Breast epithelium (tissue), 4 donors: ENCODE measurements around the gene B3GAT2. TPM values are rescaled to one million over a fixed set of nuclear protein-coding genes. Genes with fewer than 3 reads are reported as not detected.
"Not testable (repeated sequence)": the region's sequence is repeated elsewhere in the genome, so short reads cannot be mapped to it uniquely, and the experiment has no call there.

Experiments used
- DNase-seq, 2 donors: peaks; one replicate each; pipeline ENCODE4 v3.0.0-alpha.2; 2019; ENCODE audit warnings: low spot score in 2 of 2
- H3K27ac ChIP-seq, 2 donors: fragments of 200-600 bp; sonication (generic) in 1 of 2; one replicate each; pipeline ENCODE4 v1.5.1; 2016 to 2019; ENCODE audit warnings: mild to moderate bottlenecking in 1 of 2
- H3K27me3 ChIP-seq, 2 donors: fragments of 200-600 bp; sonication (generic) in 1 of 2; one replicate each; pipeline versions ENCODE4 v1.5.1 to v1.6.0; 2017 to 2019; ENCODE audit warnings: control low read depth in 1 of 2, mild to moderate bottlenecking in 1 of 2
- H3K36me3 ChIP-seq: fragments of 200-600 bp; one replicate; pipeline ENCODE4 v1.5.1; 2019
- H3K4me1 ChIP-seq, 2 donors: fragments of 200-600 bp; sonication (generic); one replicate each; pipeline ENCODE4 v1.5.1; 2016 to 2019; ENCODE audit warnings: control low read depth in 1 of 2
- H3K4me3 ChIP-seq, 3 donors: fragments of 200-600 bp; sonication (generic); 1 replicate in 2 of 3; 2 replicates in 1 of 3; pipeline ENCODE4 v1.5.1; 2016 to 2019; ENCODE audit warnings: mild to moderate bottlenecking in 3 of 3, moderate library complexity in 2 of 3
- H3K9me3 ChIP-seq, 2 donors: fragments of 200-600 bp; sonication (generic) in 1 of 2; one replicate each; pipeline ENCODE4 v1.5.1; 2016 to 2019; ENCODE audit warnings: control low read depth in 1 of 2
- CTCF ChIP-seq, 3 donors: fragments of 450-650 bp; IDR thresholded peaks; one replicate each; pipeline ENCODE4 v1.5.1; 2016 to 2017; ENCODE audit warnings: antibody characterized with exemption in 3 of 3, mild to moderate bottlenecking in 3 of 3, moderate library complexity in 3 of 3
- POLR2A ChIP-seq: fragments of 450-650 bp; IDR thresholded peaks from one replicate; pipeline ENCODE4 v1.6.1; 2016; ENCODE audit warnings: antibody characterized with exemption, mild to moderate bottlenecking, moderate library complexity
- POLR2AphosphoS5 ChIP-seq, 3 donors: sonication (generic); formaldehyde crosslinking; IDR thresholded peaks; one replicate each; pipeline ENCODE4 v1.6.1; 2017; ENCODE audit warnings: antibody characterized with exemption in 3 of 3
- intact Hi-C: fragments of 100-400 bp; cut with DNase I; formaldehyde crosslinking; loops from one replicate; pipeline ENCODE4 v1.15.1; 2023; ENCODE audit warnings: low total_unique reads
- total RNA-seq, 3 donors: library from RNA; depleted of rRNA; stranded (reverse); fragments of >200 nt; gene quantifications; one replicate each; pipeline ENCODE4 v1.1.0, GENCODE V29; 2016

The B3GAT2 gene
- total RNA-seq, 3 donors from 2014 or later, result under 0.01 to 0.29 TPM; not detected in 1

DNA sequence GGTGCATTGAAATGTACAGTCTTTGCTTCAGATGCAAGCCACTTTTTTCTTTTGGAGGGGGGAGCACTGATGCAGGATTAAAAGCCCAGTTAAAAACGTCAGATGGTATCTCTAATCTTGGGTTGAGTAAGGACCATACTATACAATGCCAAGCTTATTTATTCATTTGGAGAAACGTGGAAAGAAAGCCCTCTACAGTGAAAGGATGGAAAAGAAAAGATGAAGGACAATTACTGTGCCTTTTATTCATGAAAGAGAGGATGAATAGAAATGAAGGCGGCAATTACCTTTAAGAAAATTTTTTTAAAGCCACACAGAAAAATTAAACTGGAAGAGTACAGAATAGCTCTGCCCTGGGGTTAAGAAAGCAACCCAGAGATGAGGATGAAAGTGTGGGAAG lies 2.7 kb downstream of the B3GAT2 start:
- no peak for TF ChIP-seq POLR2AphosphoS5 (IDR thresholded peaks at IDR 0.05)
- TF ChIP-seq POLR2A, result no peak
- TF ChIP-seq CTCF (IDR thresholded peaks at IDR 0.05), result no peak
- H3K27ac ChIP-seq, result no peak overlapping the region
- no peak for DNase-seq
- intact Hi-C loops, result loop anchor here (5.0 kb wide), 1 partner anchor 802 kb away; no protein-coding TSS in a partner anchor
- H3K36me3 ChIP-seq, result no peaks in the 10 kb centered on the region
- no peak overlapping the region for H3K4me3 ChIP-seq
- H3K4me1 ChIP-seq, result peaks cover 0 to 4% of the 10 kb centered on the region in 2 donors
- no peaks in the 10 kb centered on the region for H3K9me3 ChIP-seq
- H3K27me3 ChIP-seq, result peaks cover 0 to 7% of the 10 kb centered on the region in 2 donors

DNA sequence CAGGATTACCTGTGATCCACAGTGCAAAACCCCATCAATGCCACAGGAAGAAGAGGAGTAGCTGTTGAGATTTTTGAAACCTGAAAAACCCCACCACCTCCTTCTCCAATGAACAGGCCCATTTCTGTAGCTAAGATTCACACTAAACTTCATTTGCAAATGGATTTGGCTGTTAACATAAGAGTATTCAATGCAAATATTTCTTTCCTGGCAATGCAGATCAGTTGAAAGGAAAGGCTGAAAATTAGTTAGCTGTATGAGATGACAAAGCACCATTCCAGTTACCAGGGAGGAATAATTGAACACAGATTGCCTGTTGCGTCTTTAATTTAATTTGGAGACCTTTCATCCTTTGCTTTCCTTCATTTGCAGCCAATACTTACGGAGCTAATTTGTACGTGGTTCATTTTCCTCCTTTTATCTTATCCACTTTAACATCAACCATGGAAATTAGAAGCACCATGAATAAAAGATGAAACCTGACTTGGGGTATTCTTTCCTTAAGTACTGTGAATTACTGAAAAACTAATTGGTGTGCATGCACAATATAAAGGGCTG lies 4.2 kb downstream of the B3GAT2 start:
- H3K9me3 ChIP-seq, result no peaks in the 10 kb centered on the region
- no peak overlapping the region for H3K27ac ChIP-seq
- H3K36me3 ChIP-seq, result no peaks in the 10 kb centered on the region
- peaks cover 0 to 4% of the 10 kb centered on the region in 2 donors for H3K27me3 ChIP-seq
- no peak for DNase-seq
- H3K4me1 ChIP-seq, result peaks cover 0 to 4% of the 10 kb centered on the region in 2 donors
- no peak overlapping the region for H3K4me3 ChIP-seq
- TF ChIP-seq POLR2AphosphoS5 (IDR thresholded peaks at IDR 0.05) (no peak), CTCF (IDR thresholded peaks at IDR 0.05) (no peak), POLR2A (no peak)
- intact Hi-C loops, result loop anchor here (5.0 kb wide), 1 partner anchor 800 kb away; no protein-coding TSS in a partner anchor

- H3K27ac ChIP-seq, H3K4me1 ChIP-seq, H3K36me3 ChIP-seq, DNase-seq, H3K4me3 ChIP-seq, intact Hi-C loops, H3K9me3 ChIP-seq, H3K27me3 ChIP-seq: not testable (repeated sequence)
Observed at GRCh38 chr6:70944321-70944720, 12.5 kb downstream of the B3GAT2 start.

DNA sequence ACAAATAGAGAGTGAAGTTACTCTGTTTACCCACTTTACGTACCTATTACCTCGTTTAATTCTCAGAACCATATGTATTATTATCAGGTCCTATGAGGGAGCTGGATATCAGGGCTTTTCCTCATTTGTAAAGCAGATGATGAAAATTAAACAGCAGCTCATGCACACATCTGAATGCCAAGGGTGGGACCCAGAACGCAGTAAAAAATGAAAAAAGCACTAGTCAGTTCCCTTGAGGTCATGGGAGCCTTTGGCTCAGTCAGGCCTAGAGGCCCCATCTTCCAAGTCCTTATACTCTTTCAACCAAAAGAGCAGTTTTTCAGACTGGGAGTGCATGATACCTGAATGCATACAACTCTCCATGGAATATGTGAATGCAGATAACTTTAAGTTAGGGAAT lies 23.0 kb downstream of the B3GAT2 start:
- H3K36me3 ChIP-seq, result no peaks in the 10 kb centered on the region
- no peaks in the 10 kb centered on the region for H3K9me3 ChIP-seq
- TF ChIP-seq CTCF (IDR thresholded peaks at IDR 0.05) (no peak), POLR2A (no peak), POLR2AphosphoS5 (IDR thresholded peaks at IDR 0.05) (no peak)
- intact Hi-C loops, result no loop called here
- H3K4me1 ChIP-seq, result no peaks in the 10 kb centered on the region
- no peak for DNase-seq
- H3K4me3 ChIP-seq, result no peak overlapping the region
- H3K27ac ChIP-seq, result no peak overlapping the region
- H3K27me3 ChIP-seq, result no peaks in the 10 kb centered on the region

GRCh38 chr6:70905742-70906141 lies 51.1 kb downstream of the B3GAT2 start:
- Histone ChIP-seq H3K9me3 (no peaks in the 10 kb centered on the region), H3K27ac (no peak overlapping the region), H3K36me3 (no peaks in the 10 kb centered on the region), H3K4me1 (no peaks in the 10 kb centered on the region), H3K4me3 (no peak overlapping the region), H3K27me3 (no peaks in the 10 kb centered on the region)
- DNase-seq, result no peak
- no peak for TF ChIP-seq POLR2A
- no peak for TF ChIP-seq POLR2AphosphoS5 (IDR thresholded peaks at IDR 0.05)
- no peak for TF ChIP-seq CTCF (IDR thresholded peaks at IDR 0.05)
- intact Hi-C loops, result no loop called here
